Middle frontal gyrus (tissue), 1 donor: ENCODE data around the gene UBALD1.
A peak's percentile ranks its signal among the peaks of the same experiment; 100 is the strongest.

Experiments used
- DNase-seq: peaks from one replicate; pipeline ENCODE4 v3.0.0-alpha.2; 2015; ENCODE audit warnings: low spot score; ENCODE audit errors: extremely low spot score

Gene UBALD1

GRCh38 chr16:4616047-4616811 lies 1.5 kb upstream of the UBALD1 start:
- DNase-seq, result peak; percentile 100

GRCh38 chr16:4615384-4616046 lies 827 bp upstream of the UBALD1 start:
- DNase-seq, result no peak

- no peak for DNase-seq
Measured at GRCh38 chr16:4613636-4614570, 785 bp downstream of the UBALD1 start.

- DNase-seq, result no peak
Measured at GRCh38 chr16:4612977-4613635, 1.6 kb downstream of the UBALD1 start.

- no peak for DNase-seq
Measured at GRCh38 chr16:4612474-4612931, 2.2 kb downstream of the UBALD1 start.

GRCh38 chr16:4611337-4612021 lies 3.2 kb downstream of the UBALD1 start:
- no peak for DNase-seq

GRCh38 chr16:4610011-4611005 lies 4.4 kb downstream of the UBALD1 start:
- DNase-seq, result no peak

- no peak for DNase-seq
Measured at GRCh38 chr16:4609200-4610010, 5.3 kb downstream of the UBALD1 start.

- DNase-seq, result no peak
Measured at GRCh38 chr16:4608704-4608980, 6.0 kb downstream of the UBALD1 start.

- DNase-seq, result no peak
Measured at GRCh38 chr16:4607841-4608703, 6.6 kb downstream of the UBALD1 start.

GRCh38 chr16:4606354-4606753 lies 8.3 kb downstream of the UBALD1 start:
- DNase-seq, result no peak

- DNase-seq, result no peak
Measured at GRCh38 chr16:4604401-4604800, 10.3 kb downstream of the UBALD1 start.

GRCh38 chr16:4603624-4604170 lies 11.0 kb downstream of the UBALD1 start:
- no peak for DNase-seq

- DNase-seq, result no peak
Measured at GRCh38 chr16:4602331-4602730, 12.4 kb downstream of the UBALD1 start.

- DNase-seq, result no peak
Measured at GRCh38 chr16:4601864-4602186, 12.9 kb downstream of the UBALD1 start.

GRCh38 chr16:4601036-4601863 lies 13.4 kb downstream of the UBALD1 start:
- DNase-seq, result no peak

GRCh38 chr16:4599545-4599944 lies 15.1 kb downstream of the UBALD1 start:
- DNase-seq, result no peak
